Activated CD4-positive, alpha-beta T cell treated with anti-CD3 and anti-CD28 coated beads, Interleukin-2, amount 10 ng/mL, durations not matched to agents 24 days and 14 days (primary cell): ENCODE data around the gene ARHGEF1. TPM values are rescaled to one million over a fixed set of nuclear protein-coding genes. Genes with fewer than 3 reads are reported as not detected.
A peak's percentile ranks its signal among the peaks of the same experiment; 100 is the strongest.

ENCODE experiments used
- DNase-seq: peaks from one replicate; pipeline ENCODE4 v3.0.0; 2022
- H3K27ac Mint-ChIP-seq: one replicate; pipeline ENCODE4 v1.8.0; 2022; ENCODE audit warnings: mild to moderate bottlenecking, mixed read lengths
- H3K27me3 Mint-ChIP-seq: one replicate; pipeline ENCODE4 v1.8.0; 2022; ENCODE audit warnings: mixed read lengths
- H3K36me3 Mint-ChIP-seq: one replicate; pipeline ENCODE4 v1.8.0; 2022; ENCODE audit warnings: low read depth, mild to moderate bottlenecking, mixed read lengths
- H3K4me1 Mint-ChIP-seq: one replicate; pipeline ENCODE4 v1.8.0; 2021; ENCODE audit warnings: mixed read lengths
- H3K4me3 Mint-ChIP-seq: one replicate; pipeline ENCODE4 v1.8.0; 2022; ENCODE audit warnings: mild to moderate bottlenecking, moderate library complexity, mixed read lengths
- H3K9me3 Mint-ChIP-seq: one replicate; pipeline ENCODE4 v1.8.0; 2021; ENCODE audit warnings: mixed read lengths
- intact Hi-C: fragments of 100-400 bp; cut with micrococcal nuclease; formaldehyde crosslinking; loops from one replicate; pipeline ENCODE4 v1.15.1; 2023
- total RNA-seq: library from RNA; stranded (reverse); gene quantifications from 2 replicates; pipeline ENCODE4 v1.2.3, GENCODE V29; 2022

The ARHGEF1 gene
- total RNA-seq, 1 donor from 2014 or later = 365 TPM

DNA sequence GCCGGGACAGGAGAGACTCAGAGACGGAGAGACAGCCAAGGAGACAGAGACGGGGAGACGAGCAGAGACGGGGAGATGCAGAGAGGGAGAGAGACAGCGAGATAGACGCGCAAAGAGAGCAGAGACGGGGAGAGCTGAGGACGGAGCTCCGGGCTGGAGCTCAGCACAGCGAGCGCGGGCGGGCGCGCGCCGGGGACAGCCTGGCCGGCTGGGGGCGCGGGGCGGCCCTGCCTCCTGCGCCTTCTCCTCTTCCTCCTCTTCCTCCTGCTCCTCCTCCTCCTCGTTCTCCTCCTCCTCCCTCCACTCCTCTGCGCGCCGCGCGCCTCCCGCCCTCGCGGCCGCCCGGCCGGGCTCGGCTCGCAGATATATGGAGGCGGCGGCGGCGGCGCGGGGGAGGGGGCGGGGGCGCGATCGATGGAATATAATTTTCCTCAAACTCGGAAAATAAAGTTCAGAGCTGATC lies 45.3 kb downstream of the ARHGEF1 start, which contains the start of gene ERFL:
TSS of gene ERFL (minus strand) at position 229 of the 463 bp plus-strand sequence. CDS start 15,530 bp downstream, outside the sequence.
- peaks cover 8% of the 10 kb centered on the region for H3K27me3 Mint-ChIP-seq
- peak within 1 kb of the TSS; percentile 80 for H3K4me3 Mint-ChIP-seq
- no peaks in the 10 kb centered on the region for H3K9me3 Mint-ChIP-seq
- intact Hi-C loops = loop anchor here (2.0 kb wide), 2 partner anchors 17 to 41 kb away; no protein-coding TSS in a partner anchor
- H3K4me1 Mint-ChIP-seq = peaks cover 25% of the 10 kb centered on the region
- DNase-seq = peak; percentile 80
- H3K27ac Mint-ChIP-seq = peak within 1 kb of the TSS; percentile 84
- peaks cover 2% of the 10 kb centered on the region for H3K36me3 Mint-ChIP-seq

DNA sequence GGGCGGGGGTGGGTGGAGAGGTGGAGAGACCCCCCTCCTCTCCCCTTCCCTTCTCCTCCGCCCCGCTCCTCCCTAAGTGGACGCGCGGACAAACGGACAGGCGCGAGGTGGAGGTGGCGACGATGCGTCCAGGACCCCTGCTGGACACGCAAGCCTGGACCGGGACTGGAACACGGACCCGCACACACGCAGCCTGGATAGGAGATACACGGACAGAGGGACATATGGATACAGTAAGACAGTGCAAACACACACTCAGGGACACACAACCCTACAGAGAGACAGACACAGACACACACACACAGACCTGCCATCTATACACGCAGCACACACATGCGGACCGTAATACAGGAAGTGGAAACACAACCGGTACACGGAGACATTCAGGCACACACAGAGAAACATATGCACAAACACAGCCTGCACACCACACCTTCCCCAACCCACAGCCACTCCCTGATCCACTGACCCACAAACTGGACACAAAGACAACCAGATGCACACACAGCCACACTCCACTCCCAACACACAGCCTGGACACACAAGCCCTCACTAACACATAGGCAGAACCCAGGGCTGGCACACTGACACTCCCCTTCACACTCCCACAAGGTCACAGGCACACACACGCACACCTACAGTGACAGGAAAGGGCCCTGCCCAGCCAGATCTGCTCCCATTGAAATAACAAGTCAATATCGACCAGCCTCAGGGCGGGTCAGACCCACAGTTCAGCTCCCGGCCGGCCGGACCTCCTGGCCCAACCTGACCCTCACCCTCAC lies 46.0 kb downstream of the ARHGEF1 start:
- peak; percentile 80 for DNase-seq
- Mint-ChIP-seq H3K27ac (peak overlapping the region; percentile 84), H3K36me3 (no peaks in the 10 kb centered on the region), H3K27me3 (peaks cover 9% of the 10 kb centered on the region), H3K4me1 (peaks cover 29% of the 10 kb centered on the region), H3K4me3 (peak overlapping the region; percentile 80), H3K9me3 (no peaks in the 10 kb centered on the region)
- intact Hi-C loops = loop anchor here (2.0 kb wide), 2 partner anchors 16 to 42 kb away; no protein-coding TSS in a partner anchor

DNA sequence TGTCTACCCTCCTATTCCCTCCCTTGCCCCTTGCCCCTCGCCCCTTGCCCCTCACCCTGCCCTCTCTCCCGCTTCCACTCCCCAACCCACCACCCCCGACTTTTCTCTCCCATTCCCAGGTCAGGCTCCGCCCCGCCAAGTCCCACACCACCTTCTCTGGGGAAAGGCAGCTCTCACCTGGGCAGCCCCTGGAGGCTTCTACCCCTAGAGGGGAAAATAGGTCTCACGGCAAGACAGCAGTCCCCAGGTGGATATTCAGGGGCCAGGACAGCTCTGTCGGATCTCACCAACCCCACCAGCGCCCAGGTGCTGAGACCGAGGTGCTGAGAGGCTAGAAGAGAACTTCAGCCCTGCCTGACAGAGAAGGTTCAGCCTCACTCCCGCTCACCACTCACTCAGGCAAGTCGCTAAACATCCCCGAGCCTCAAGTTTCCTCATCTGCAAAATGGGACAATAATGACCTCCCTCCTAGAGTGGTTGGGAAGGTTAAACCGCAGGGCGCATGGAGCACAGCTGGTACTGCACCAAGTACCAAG lies 46.6 kb downstream of the ARHGEF1 start:
- peak overlapping the region; percentile 80 for H3K4me3 Mint-ChIP-seq

DNA sequence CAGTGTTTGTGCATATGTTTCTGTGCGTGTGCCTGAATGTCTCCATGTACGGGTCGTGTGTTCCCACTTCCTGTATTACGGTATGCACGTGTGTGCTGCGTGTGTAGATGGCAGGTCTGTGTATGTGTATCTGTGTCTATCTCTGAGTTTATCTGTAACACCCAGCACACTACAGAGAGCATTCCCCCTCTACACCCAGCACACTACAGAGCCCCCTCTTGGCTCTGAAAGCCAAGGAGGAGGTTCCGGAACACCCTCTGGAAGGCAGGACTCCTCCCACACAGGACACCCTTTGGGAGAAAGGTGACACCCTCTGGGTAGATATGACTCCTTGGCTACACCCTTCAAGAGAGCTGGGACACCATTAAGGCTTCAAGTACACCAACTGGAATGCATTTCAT lies 47.3 kb downstream of the ARHGEF1 start:
- intact Hi-C loops = no loop called here
- Mint-ChIP-seq H3K27ac (no peak overlapping the region), H3K36me3 (no peaks in the 10 kb centered on the region)

More for the DNA sequence above, 46.6 kb downstream of the ARHGEF1 start:
- Mint-ChIP-seq H3K9me3 (no peaks in the 10 kb centered on the region), H3K27me3 (peaks cover 9% of the 10 kb centered on the region), H3K36me3 (no peaks in the 10 kb centered on the region), H3K27ac (peak overlapping the region; percentile 84), H3K4me1 (peaks cover 29% of the 10 kb centered on the region)
- DNase-seq = no peak
- intact Hi-C loops = loop anchor here (2.0 kb wide), 2 partner anchors 15 to 43 kb away; no protein-coding TSS in a partner anchor

DNA sequence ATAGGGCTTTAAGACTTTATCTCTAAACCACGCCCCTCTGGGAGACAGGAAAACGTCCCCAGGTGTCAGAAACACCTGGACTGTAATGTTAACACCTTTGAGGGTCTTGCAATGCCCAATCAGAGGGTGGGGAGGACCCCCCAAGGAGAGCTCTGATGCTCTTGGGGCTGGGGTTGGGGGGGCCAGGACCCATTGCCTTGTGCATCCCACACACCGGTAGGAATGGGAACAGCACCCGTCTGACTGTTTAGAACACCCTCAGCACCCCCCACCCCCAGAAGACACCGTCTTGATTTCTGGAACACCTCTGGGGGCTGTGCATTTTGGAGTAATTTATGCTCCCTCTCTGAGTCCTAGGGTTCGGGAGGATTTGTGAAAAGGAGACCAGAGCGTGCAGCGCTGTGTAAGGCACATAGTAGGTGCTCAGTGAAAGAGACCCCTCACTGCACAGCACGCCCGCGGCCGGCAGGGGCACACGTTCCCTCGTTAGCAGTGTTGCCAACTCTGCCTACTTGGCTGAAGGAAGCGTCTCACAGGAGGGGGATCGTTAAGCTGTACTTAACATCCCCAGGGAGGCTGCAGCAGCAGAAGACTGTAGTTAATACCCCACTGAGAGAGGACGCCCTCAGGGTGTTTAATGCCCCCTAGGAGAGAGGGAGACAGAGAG lies 48.1 kb downstream of the ARHGEF1 start:
- intact Hi-C loops = no loop called here
- no peak overlapping the region for H3K4me3 Mint-ChIP-seq
- DNase-seq = no peak
- peaks cover 38% of the 10 kb centered on the region for H3K4me1 Mint-ChIP-seq
- no peaks in the 10 kb centered on the region for H3K9me3 Mint-ChIP-seq
- peaks cover 16% of the 10 kb centered on the region for H3K27me3 Mint-ChIP-seq
- H3K36me3 Mint-ChIP-seq = no peaks in the 10 kb centered on the region
- H3K27ac Mint-ChIP-seq = no peak overlapping the region

More for the DNA sequence above, 47.3 kb downstream of the ARHGEF1 start:
- peaks cover 14% of the 10 kb centered on the region for H3K27me3 Mint-ChIP-seq
- H3K4me1 Mint-ChIP-seq = peaks cover 36% of the 10 kb centered on the region
- no peak for DNase-seq
- H3K4me3 Mint-ChIP-seq = peak overlapping the region; percentile 80
- H3K9me3 Mint-ChIP-seq = no peaks in the 10 kb centered on the region

DNA sequence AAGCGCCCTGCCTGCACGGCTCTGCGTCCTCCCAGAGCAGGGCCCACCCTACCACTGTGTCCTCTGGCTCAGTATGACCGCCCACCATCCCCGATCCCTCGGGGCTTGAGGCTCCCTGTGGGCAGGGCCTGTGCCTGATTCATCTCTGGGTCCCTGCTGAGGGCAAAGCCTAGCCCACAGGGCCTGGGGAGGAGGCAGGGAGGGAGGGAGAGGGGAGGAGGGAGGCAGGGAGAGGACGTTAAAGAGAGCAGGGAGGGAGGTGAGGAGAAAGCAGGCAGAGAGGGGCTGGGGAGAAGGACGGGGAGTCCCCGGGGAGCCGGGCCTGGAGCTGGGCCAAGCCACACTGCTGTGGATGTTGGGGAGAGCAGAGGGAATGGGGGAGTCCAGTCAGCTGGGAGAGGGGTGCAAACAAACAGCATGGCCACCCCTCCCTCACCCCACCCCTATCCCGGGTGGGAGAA lies 49.3 kb downstream of the ARHGEF1 start:
- Mint-ChIP-seq H3K9me3 (no peaks in the 10 kb centered on the region), H3K4me1 (peaks cover 46% of the 10 kb centered on the region), H3K27me3 (peaks cover 22% of the 10 kb centered on the region), H3K36me3 (no peaks in the 10 kb centered on the region), H3K4me3 (no peak overlapping the region), H3K27ac (no peak overlapping the region)
- intact Hi-C loops = no loop called here
- no peak for DNase-seq

DNA sequence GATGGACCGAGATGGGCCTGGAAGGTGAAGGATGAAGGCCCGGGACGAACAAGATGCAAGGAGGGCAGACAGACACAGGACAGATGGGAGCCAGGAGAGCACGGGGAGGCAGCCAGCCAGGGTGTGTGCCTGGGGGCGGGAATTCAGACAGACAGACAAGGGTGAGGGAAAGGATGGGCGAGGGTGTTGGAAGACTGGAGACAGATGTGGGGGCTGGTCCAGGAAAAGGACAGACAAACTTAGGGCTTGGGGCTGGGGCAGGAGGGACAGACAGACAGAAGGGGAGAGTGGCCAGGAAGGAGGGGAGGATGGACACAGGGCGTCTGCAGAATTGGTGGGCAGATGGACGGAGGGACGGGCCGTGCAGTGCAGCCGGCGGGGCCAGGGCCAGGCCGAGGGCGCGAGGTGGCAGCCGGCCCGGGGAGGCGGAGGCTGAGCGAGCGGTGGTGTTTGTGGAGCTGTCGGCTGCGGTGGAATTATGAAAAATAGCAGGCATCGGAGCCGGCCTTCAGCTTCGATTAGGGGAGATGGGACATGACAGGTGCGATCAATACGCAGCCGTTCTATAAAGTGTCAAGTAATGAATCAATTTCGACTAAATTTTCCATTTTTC lies 49.8 kb downstream of the ARHGEF1 start:
- no peak for DNase-seq
- H3K4me3 Mint-ChIP-seq = no peak overlapping the region
- H3K4me1 Mint-ChIP-seq = peaks cover 48% of the 10 kb centered on the region
- intact Hi-C loops = no loop called here
- H3K27me3 Mint-ChIP-seq = peaks cover 22% of the 10 kb centered on the region
- H3K9me3 Mint-ChIP-seq = no peaks in the 10 kb centered on the region
- H3K36me3 Mint-ChIP-seq = no peaks in the 10 kb centered on the region
- no peak overlapping the region for H3K27ac Mint-ChIP-seq

DNA sequence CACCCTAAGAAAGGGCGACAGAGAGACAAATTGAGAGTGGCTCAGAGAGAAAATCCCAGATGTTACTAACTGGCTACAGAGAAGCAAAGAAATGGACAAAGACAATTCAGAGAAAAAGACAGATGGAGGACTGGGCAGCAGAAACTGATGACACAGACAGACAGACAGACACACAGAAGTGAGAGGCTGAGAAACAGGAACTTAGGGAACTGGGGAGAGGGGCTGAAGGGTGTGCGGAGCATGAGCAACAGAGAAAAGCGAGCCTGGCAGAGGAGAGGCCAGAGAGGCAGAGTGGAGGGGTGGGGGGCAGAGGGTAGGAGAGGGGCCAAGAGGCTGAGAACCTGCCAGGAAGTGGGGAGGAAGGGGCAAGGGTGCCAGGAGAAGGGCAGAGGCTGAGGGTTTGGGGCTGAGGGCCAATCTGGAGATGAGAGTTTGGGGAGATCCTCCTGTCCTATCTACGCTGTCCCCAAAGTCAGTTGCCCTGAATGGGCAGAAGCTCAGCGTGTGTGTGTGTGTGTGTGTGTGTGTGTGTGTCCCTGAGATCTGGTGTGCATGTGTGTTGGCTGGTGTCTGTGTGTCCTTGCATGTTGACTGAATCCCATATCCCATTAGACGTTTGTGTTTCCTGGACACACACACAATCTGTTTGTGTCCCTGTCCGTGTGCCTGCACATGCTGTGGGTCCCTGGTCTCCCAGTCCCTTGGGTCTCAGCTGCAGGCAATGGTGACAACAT lies 50.9 kb downstream of the ARHGEF1 start:
- no peak for DNase-seq
- Mint-ChIP-seq H3K27ac (peak overlapping the region; percentile 52), H3K4me3 (no peak overlapping the region), H3K9me3 (no peaks in the 10 kb centered on the region), H3K27me3 (peaks cover 22% of the 10 kb centered on the region), H3K36me3 (no peaks in the 10 kb centered on the region), H3K4me1 (peaks cover 47% of the 10 kb centered on the region)
- intact Hi-C loops = no loop called here

DNA sequence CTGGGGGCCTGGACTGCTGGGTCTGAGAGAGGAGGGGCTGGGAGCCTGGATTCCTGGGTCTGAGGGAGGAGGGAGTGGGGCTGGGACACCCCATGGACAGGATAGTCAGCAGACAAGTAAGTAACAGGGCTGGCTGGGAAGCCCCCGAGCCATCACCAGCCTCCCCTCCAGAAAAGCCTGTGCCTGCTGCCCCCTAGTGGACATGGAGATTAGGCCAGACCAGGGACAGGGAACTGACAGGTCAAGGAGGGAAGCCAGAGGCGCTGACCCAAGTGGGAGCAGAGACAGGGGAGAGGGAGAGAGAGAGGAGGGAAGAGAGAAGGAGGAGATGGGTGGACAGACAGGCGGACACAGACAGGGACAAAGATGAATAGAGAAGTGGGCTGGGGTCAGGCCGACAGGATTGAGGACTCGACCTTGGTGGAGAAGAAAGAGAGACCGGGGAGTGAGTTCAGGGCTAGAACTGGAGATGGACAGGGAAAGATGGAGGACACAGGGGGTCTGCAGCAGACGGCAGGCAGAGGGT lies 51.9 kb downstream of the ARHGEF1 start:
- DNase-seq = peak; percentile 94
- Mint-ChIP-seq H3K4me3 (peak overlapping the region; percentile 12), H3K27ac (peak overlapping the region; percentile 70), H3K9me3 (no peaks in the 10 kb centered on the region), H3K4me1 (peaks cover 40% of the 10 kb centered on the region), H3K27me3 (peaks cover 22% of the 10 kb centered on the region), H3K36me3 (no peaks in the 10 kb centered on the region)
- intact Hi-C loops = loop anchor here (1.0 kb wide), 1 partner anchor 62 kb away; no protein-coding TSS in a partner anchor

DNA sequence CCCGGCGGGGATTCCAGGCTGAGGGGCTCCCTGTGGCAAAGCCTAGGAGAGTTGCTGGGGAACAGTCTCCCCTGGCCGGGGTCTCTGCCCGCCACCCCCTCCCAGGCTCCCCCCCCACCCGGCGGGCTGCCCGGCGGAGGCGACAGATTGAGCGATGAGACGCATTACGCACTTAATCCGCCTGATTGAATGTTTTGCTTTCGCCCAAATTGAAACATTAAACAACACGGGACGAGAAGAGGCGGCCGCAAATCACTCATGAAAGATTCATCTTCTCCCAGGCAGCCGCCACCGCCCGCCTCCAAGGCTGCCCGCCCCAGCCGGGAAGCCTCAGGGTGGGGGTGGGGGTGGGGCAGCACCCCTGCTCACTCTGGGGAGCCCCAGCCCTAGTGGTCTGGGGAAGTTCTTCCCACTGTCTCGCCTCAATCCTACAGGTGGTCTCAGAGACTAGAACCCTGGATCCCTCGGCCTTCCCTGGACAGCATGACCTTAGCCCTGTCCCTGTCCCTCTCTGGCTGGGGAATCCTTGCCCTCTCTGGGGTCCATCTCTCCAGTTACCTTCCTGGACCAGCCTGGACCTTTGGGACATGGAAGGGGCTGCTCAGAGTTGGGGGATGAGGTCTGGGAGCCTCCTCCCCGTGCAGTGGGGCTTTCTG lies 52.9 kb downstream of the ARHGEF1 start:
- peaks cover 21% of the 10 kb centered on the region for H3K27me3 Mint-ChIP-seq
- no peak overlapping the region for H3K27ac Mint-ChIP-seq
- no peak for DNase-seq
- intact Hi-C loops = loop anchor here (1.0 kb wide), 1 partner anchor 63 kb away; no protein-coding TSS in a partner anchor
- H3K4me1 Mint-ChIP-seq = peaks cover 33% of the 10 kb centered on the region
- no peaks in the 10 kb centered on the region for H3K9me3 Mint-ChIP-seq
- no peaks in the 10 kb centered on the region for H3K36me3 Mint-ChIP-seq
- H3K4me3 Mint-ChIP-seq = peak overlapping the region; percentile 24

DNA sequence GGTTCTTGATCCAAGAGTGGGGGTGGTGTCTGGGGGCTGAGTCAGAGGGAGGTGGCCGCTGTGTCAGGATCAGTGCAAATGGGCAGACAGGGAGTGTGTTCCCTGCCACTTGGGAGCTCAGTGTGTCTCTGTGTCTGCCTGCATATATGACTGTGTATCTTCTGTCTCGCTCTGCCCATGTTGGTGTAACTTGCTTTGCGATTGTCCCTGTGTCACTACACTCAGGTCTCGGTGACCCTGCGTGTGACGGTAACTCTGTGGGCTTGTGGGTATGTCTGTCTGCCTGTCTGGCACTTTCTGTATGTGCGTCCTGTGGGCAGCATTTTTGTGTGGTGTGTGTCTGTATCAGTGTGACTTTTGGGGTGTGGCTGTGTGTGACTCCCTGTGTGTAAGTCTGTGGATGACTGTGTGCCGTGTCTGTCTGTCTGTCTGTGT lies 53.4 kb downstream of the ARHGEF1 start:
- no peaks in the 10 kb centered on the region for H3K9me3 Mint-ChIP-seq
- H3K4me1 Mint-ChIP-seq = peaks cover 37% of the 10 kb centered on the region
- peak overlapping the region; percentile 68 for H3K27ac Mint-ChIP-seq
- no peak for DNase-seq
- H3K36me3 Mint-ChIP-seq = no peaks in the 10 kb centered on the region
- peaks cover 25% of the 10 kb centered on the region for H3K27me3 Mint-ChIP-seq
- intact Hi-C loops = no loop called here
- H3K4me3 Mint-ChIP-seq = peak overlapping the region; percentile 24

DNA sequence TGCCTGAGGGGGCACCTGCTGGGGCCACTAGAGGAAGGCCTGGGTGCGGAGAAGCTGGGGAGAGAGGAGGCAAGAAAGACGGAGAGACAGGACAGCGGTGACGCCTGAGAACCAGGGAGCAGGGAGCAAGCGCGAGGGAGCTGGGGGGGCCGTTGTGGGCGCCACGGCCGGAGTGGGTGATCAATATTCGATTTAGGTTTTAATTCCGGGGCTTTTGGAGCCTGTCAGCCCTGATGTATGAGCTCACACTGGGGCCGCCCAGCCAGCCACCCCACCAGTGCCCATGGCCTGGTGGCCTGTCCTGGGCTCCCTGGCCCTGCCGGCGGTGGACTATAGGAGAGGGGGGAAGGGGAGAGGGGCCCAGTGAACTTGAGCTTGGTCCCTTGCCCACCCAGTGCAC lies 54.0 kb downstream of the ARHGEF1 start:
- Mint-ChIP-seq H3K27ac (peak overlapping the region; percentile 68), H3K4me1 (peaks cover 41% of the 10 kb centered on the region), H3K36me3 (no peaks in the 10 kb centered on the region), H3K9me3 (no peaks in the 10 kb centered on the region), H3K4me3 (peak overlapping the region; percentile 24), H3K27me3 (peaks cover 28% of the 10 kb centered on the region)
- no peak for DNase-seq
- intact Hi-C loops = no loop called here
